GM19452 (cell line): ENCODE data around the gene ACTRT2.

Source experiments
- ATAC-seq: cut with Tn5 transposase; IDR thresholded peaks from one replicate; pipeline ENCODE4 v1.9.1; 2021; ENCODE audit not compliant: unreplicated experiment

The ACTRT2 gene

GRCh38 chr1:3021233-3021671, at the start of gene ACTRT2:
Gene ACTRT2, plus strand, starts transcription at chr1:3021467. Its CDS starts 220 bp downstream, at chr1:3021687.
- no peak for ATAC-seq

- no peak for ATAC-seq
Measured at GRCh38 chr1:2971609-2972008, 49.7 kb upstream of the ACTRT2 start.

- ATAC-seq = no peak
Measured at GRCh38 chr1:2972011-2972878, 49.0 kb upstream of the ACTRT2 start.

- ATAC-seq = no peak
Measured at GRCh38 chr1:2972879-2973575, 48.2 kb upstream of the ACTRT2 start.

GRCh38 chr1:2973601-2974593, 47.4 kb upstream of the ACTRT2 start:
- ATAC-seq = no peak

- no peak for ATAC-seq
Measured at GRCh38 chr1:2974701-2975301, 46.5 kb upstream of the ACTRT2 start.

- no peak for ATAC-seq
Measured at GRCh38 chr1:2975466-2976179, 45.6 kb upstream of the ACTRT2 start.

- ATAC-seq = no peak
Measured at GRCh38 chr1:2976180-2976562, 45.1 kb upstream of the ACTRT2 start.

GRCh38 chr1:2977886-2978611, 43.2 kb upstream of the ACTRT2 start:
- no peak for ATAC-seq

- ATAC-seq = no peak
Measured at GRCh38 chr1:2978691-2979190, 42.5 kb upstream of the ACTRT2 start.

- no peak for ATAC-seq
Measured at GRCh38 chr1:2979191-2980072, 41.8 kb upstream of the ACTRT2 start.

GRCh38 chr1:2980073-2980791, 41.0 kb upstream of the ACTRT2 start:
- no peak for ATAC-seq

- no peak for ATAC-seq
Measured at GRCh38 chr1:2980849-2981248, 40.4 kb upstream of the ACTRT2 start.

- no peak for ATAC-seq
Measured at GRCh38 chr1:2981388-2981787, 39.9 kb upstream of the ACTRT2 start.

- ATAC-seq = no peak
Measured at GRCh38 chr1:2981981-2982614, 39.2 kb upstream of the ACTRT2 start.

- no peak for ATAC-seq
Measured at GRCh38 chr1:2982615-2983318, 38.5 kb upstream of the ACTRT2 start.
